GM21786 (cell line): ENCODE data around the gene HLCS.

ENCODE experiments used
- ATAC-seq: cut with Tn5 transposase; IDR thresholded peaks from one replicate; pipeline ENCODE4 v1.9.1; 2021; ENCODE audit not compliant: unreplicated experiment

The HLCS gene

GRCh38 chr21:36887963-36888362 lies 78.5 kb downstream of the HLCS start:
- no peak for ATAC-seq

GRCh38 chr21:36883532-36884486 lies 82.7 kb downstream of the HLCS start:
- ATAC-seq, result no peak

- ATAC-seq, result no peak
Observed at GRCh38 chr21:36882776-36883175, 83.7 kb downstream of the HLCS start.

GRCh38 chr21:36881228-36881627 lies 85.2 kb downstream of the HLCS start:
- ATAC-seq, result no peak

GRCh38 chr21:36879827-36880226 lies 86.6 kb downstream of the HLCS start:
- ATAC-seq, result no peak

- no peak for ATAC-seq
Observed at GRCh38 chr21:36877741-36878140, 88.7 kb downstream of the HLCS start.

- ATAC-seq, result no peak
Observed at GRCh38 chr21:36874665-36875064, 91.8 kb downstream of the HLCS start.

GRCh38 chr21:36873513-36873912 lies 93.0 kb downstream of the HLCS start:
- no peak for ATAC-seq

- no peak for ATAC-seq
Observed at GRCh38 chr21:36867291-36867905, 99.1 kb downstream of the HLCS start.

- no peak for ATAC-seq
Observed at GRCh38 chr21:36866419-36866818, 100.0 kb downstream of the HLCS start.

- no peak for ATAC-seq
Observed at GRCh38 chr21:36864974-36865373, 101.5 kb downstream of the HLCS start.

GRCh38 chr21:36863260-36863659 lies 103.2 kb downstream of the HLCS start:
- no peak for ATAC-seq

- ATAC-seq, result no peak
Observed at GRCh38 chr21:36861595-36862323, 104.7 kb downstream of the HLCS start.

GRCh38 chr21:36860736-36861594 lies 105.5 kb downstream of the HLCS start:
- no peak for ATAC-seq

GRCh38 chr21:36859744-36860501 lies 106.5 kb downstream of the HLCS start:
- no peak for ATAC-seq

- ATAC-seq, result no peak
Observed at GRCh38 chr21:36858320-36858957, 108.0 kb downstream of the HLCS start.

GRCh38 chr21:36856643-36857042 lies 109.8 kb downstream of the HLCS start:
- no peak for ATAC-seq

GRCh38 chr21:36854391-36854790 lies 112.1 kb downstream of the HLCS start:
- no peak for ATAC-seq

GRCh38 chr21:36852864-36853263 lies 113.6 kb downstream of the HLCS start:
- ATAC-seq, result no peak
